ENCODE results near the gene MYCT1.

- TF ChIP-seq CTCF (optimal IDR thresholded peaks at IDR 0.05 in 1 of 3, IDR thresholded peaks at IDR 0.05 in 1 of 3, conservative IDR thresholded peaks at IDR 0.05 in 1 of 3; ENCODE audit: extremely low read depth in 1 of 3, insufficient read depth in 2 of 3, low read length in 3 of 3) = no peak
- no peak for TF ChIP-seq EZH2 (IDR thresholded peaks at IDR 0.05; ENCODE audit: low read length)
Measured at GRCh38 chr6:152673236-152673635, 24.5 kb upstream of the MYCT1 start.
